Ovary (tissue), 9 donors: ENCODE results near the gene CDC14A. TPM values are rescaled to one million over a fixed set of nuclear protein-coding genes. Genes with fewer than 3 reads are reported as not detected.

ENCODE experiments used
- DNase-seq, 5 donors: peaks; one replicate each; pipeline ENCODE4 v3.0.0-alpha.2; 2019 to 2020
- H3K27ac ChIP-seq, 2 donors: fragments of 200-600 bp; one replicate each; pipeline versions ENCODE4 v1.5.1 to v1.8.0; 2019 to 2022
- H3K27me3 ChIP-seq: fragments of 200-600 bp; one replicate; pipeline ENCODE4 v1.8.0; 2022
- H3K36me3 ChIP-seq: fragments of 200-600 bp; sonication (generic); one replicate; pipeline ENCODE4 v1.5.1; 2019
- H3K4me1 ChIP-seq: one replicate; pipeline ENCODE4 v1.8.1; 2013; ENCODE audit warnings: mild to moderate bottlenecking, moderate library complexity; ENCODE audit not compliant: insufficient read depth
- H3K4me3 ChIP-seq: fragments of 200-600 bp; sonication (generic); one replicate; pipeline ENCODE4 v1.5.1; 2017
- H3K9me3 ChIP-seq, 2 donors: fragments of 200-600 bp in 1 of 2; sonication (generic) in 1 of 2; one replicate each; pipeline versions ENCODE4 v1.5.1 to v1.8.1; 2013 to 2019; ENCODE audit warnings: mild to moderate bottlenecking in 1 of 2, moderate library complexity in 1 of 2
- CTCF ChIP-seq, 3 donors: fragments of 450-650 bp in 2 of 3; fragments of 200-600 bp in 1 of 3; IDR thresholded peaks; one replicate each; pipeline versions ENCODE4 v1.5.1 to v1.8.0; 2016 to 2022; ENCODE audit warnings: antibody characterized with exemption in 3 of 3, mild to moderate bottlenecking in 1 of 3
- EP300 ChIP-seq: sonication (generic); formaldehyde crosslinking; IDR thresholded peaks from one replicate; pipeline ENCODE4 v1.6.1; 2017; ENCODE audit warnings: antibody characterized with exemption
- POLR2A ChIP-seq: fragments of 450-650 bp; IDR thresholded peaks from one replicate; pipeline ENCODE4 v1.6.1; 2017; ENCODE audit warnings: antibody characterized with exemption, mild to moderate bottlenecking, moderate library complexity
- WGBS, 3 donors: extraction: QIAGEN DNeasy Blood & Tissue Kit in 1 of 3; methylation state at CpG; one replicate each; pipeline versions ENCODE4 v1.1.5 to v1.1.7; 2013 to 2017; 5-methylcytosine and 5-hydroxymethylcytosine counted together
- intact Hi-C, 4 donors: fragments of 100-400 bp; cut with DNase I; formaldehyde crosslinking; loops; one replicate each; pipeline versions ENCODE4 v1.11.0 to v1.15.1; 2022 to 2023
- polyA plus RNA-seq, 2 donors: library from polyadenylated mRNA; stranded (reverse); fragments of 200-250 nt in 1 of 2; fragments of 350-450 nt in 1 of 2; fragmentation: Illumina TruSeq in 1 of 2; extraction: RNeasy Lipid Tissue Mini Kit (QIAGEN cat#74804) in 1 of 2; gene quantifications; one replicate each; pipeline ENCODE4 v1.2.3, GENCODE V29; 2013 to 2014
- total RNA-seq, 7 donors: library from RNA; depleted of rRNA in 2 of 7; stranded (reverse); fragments of >200 nt in 2 of 7; fragmentation: NEBNext Ultra II Directional in 3 of 7; extraction: Animal tissue kit (Norgen Biotek cat#: 25700) in 3 of 7; gene quantifications; one replicate each; pipeline versions ENCODE4 v1.1.0 to v1.2.4, GENCODE V29; 2016 to 2023
- donor health status: DM: no; HTN: no; CAD: no; lungs with moderate emphysema.
- donor health status: DM: no; HTN: no; CAD: no.
- donor health status: Bipolar disorder and iron deficiency.
- donor health status: DM: yes; HTN: yes; CAD: no.
- donor health status: DM: no; HTN: no; CAD: no.
- donor health status: DM: yes; HTN: yes; CAD: no.

Gene CDC14A
- total and polyA plus RNA-seq, 9 donors, result 4.6 to 47.4 (median 8.6) TPM

- no peaks in the 10 kb centered on the region for H3K4me1 ChIP-seq
- WGBS, 3 donors, result 26 to 32% (median 29%) methylated on average over 4 of the region's 4 CpGs
- H3K27me3 ChIP-seq, result no peaks in the 10 kb centered on the region
- no peaks in the 10 kb centered on the region for H3K36me3 ChIP-seq
- no peaks in the 10 kb centered on the region for H3K9me3 ChIP-seq
- no peak for DNase-seq
- intact Hi-C loops, result no loop called here
- TF ChIP-seq CTCF (IDR thresholded peaks at IDR 0.05) (no peak), EP300 (no peak), POLR2A (no peak)
- H3K4me3 ChIP-seq, result no peak overlapping the region
- H3K27ac ChIP-seq, result no peak overlapping the region
These were observed 35.5 kb downstream of the CDC14A start for GRCh38 chr1:100387657-100388350.

DNA sequence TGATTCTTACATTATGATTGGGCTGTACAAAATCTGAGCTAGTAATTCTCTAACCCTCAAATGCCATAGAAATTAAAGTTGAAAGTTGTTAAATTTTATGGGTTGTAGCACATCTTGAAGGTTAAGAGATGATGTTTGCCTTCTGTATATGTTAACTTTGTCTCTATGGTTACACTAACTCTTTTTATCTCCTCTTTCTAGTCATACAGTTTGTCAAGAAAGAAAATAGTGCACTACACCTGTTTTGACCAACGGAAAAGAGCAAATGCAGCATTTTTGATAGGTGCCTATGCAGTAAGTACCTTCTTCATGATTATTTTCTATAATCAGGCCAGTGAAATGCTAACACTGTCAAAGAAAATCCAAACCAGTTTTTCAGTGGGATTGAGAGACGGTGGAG lies 38.2 kb downstream of the CDC14A start:
- Histone ChIP-seq H3K4me1 (no peaks in the 10 kb centered on the region), H3K4me3 (no peak overlapping the region), H3K9me3 (no peaks in the 10 kb centered on the region), H3K27me3 (no peaks in the 10 kb centered on the region), H3K27ac (no peak overlapping the region), H3K36me3 (no peaks in the 10 kb centered on the region)
- intact Hi-C loops, result no loop called here
- no peak for DNase-seq
- no peak for TF ChIP-seq POLR2A
- TF ChIP-seq CTCF (IDR thresholded peaks at IDR 0.05), result no peak
- TF ChIP-seq EP300, result no peak
- WGBS, 3 donors, result 74 to 94% (median 93%) methylated on average over 2 of the region's 2 CpGs

DNA sequence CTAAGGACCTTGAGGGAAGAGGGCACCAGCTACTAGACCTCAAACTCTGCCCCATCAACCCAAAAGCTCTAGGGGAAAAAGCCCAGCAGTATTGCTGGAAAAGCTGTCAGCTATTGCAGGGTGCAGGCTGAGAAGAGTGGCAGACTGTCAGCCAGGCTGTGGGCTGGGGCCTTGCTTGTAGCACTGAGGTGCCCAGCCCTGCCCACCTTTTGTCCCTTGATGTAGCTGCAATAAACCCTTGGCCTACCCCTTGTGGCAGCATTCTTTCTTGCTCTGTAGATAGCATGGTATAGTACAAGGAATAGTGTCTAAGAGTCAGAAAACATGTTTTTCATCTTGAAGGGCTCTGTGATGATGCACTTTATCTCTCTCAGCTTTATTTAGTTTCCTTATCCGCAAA lies 39.4 kb downstream of the CDC14A start:
- H3K27ac ChIP-seq, result no peak overlapping the region
- no peaks in the 10 kb centered on the region for H3K4me1 ChIP-seq
- TF ChIP-seq CTCF (IDR thresholded peaks at IDR 0.05), result no peak
- no peak for TF ChIP-seq EP300
- no peak for TF ChIP-seq POLR2A
- DNase-seq, result no peak
- H3K36me3 ChIP-seq, result no peaks in the 10 kb centered on the region
- H3K27me3 ChIP-seq, result no peaks in the 10 kb centered on the region
- H3K9me3 ChIP-seq, result no peaks in the 10 kb centered on the region
- WGBS, 3 donors, result 58 to 78% (median 77%) methylated on average over 1 of the region's 1 CpG
- H3K4me3 ChIP-seq, result no peak overlapping the region
- intact Hi-C loops, result no loop called here

GRCh38 chr1:100392756-100393155 lies 40.5 kb downstream of the CDC14A start:
- intact Hi-C loops, result no loop called here
- no peak overlapping the region for H3K4me3 ChIP-seq
- no peak for DNase-seq
- no peaks in the 10 kb centered on the region for H3K27me3 ChIP-seq
- no peaks in the 10 kb centered on the region for H3K36me3 ChIP-seq
- no peak overlapping the region for H3K27ac ChIP-seq
- 14 to 46% (median 27%) methylated on average over 5 of the region's 5 CpGs for WGBS, 3 donors
- no peaks in the 10 kb centered on the region for H3K9me3 ChIP-seq
- no peak for TF ChIP-seq CTCF (IDR thresholded peaks at IDR 0.05)
- TF ChIP-seq POLR2A, result no peak
- no peak for TF ChIP-seq EP300
- H3K4me1 ChIP-seq, result no peaks in the 10 kb centered on the region
